Upper lobe of right lung (tissue), 1 donor: ENCODE measurements around the gene B4GALT4. TPM values are rescaled to one million over a fixed set of nuclear protein-coding genes. Genes with fewer than 3 reads are reported as not detected.

ENCODE experiments used
- ATAC-seq: fragments of 200-7000 bp; cut with Tn5 transposase; one replicate; pipeline ENCODE4 v1.9.1; 2020; ENCODE audit warnings: mild to moderate bottlenecking, moderate library complexity
- DNase-seq: peaks from one replicate; pipeline ENCODE4 v3.0.0-alpha.2; 2020
- H3K27ac ChIP-seq: fragments of 200-600 bp; one replicate; pipeline ENCODE4 v1.8.0; 2022
- H3K27me3 ChIP-seq: fragments of 200-600 bp; one replicate; pipeline ENCODE4 v1.8.0; 2022; ENCODE audit warnings: mild to moderate bottlenecking
- H3K36me3 ChIP-seq: fragments of 200-600 bp; one replicate; pipeline ENCODE4 v1.8.0; 2022
- H3K4me1 ChIP-seq: fragments of 200-600 bp; one replicate; pipeline ENCODE4 v1.8.0; 2022
- H3K4me3 ChIP-seq: fragments of 200-600 bp; one replicate; pipeline ENCODE4 v1.8.0; 2022; ENCODE audit warnings: mild to moderate bottlenecking
- H3K9me3 ChIP-seq: fragments of 200-600 bp; one replicate; pipeline ENCODE4 v1.8.0; 2022
- intact Hi-C: fragments of 100-400 bp; cut with DNase I; formaldehyde crosslinking; loops from one replicate; pipeline ENCODE4 v1.11.0; 2022
- total RNA-seq: library from RNA; stranded (reverse); fragmentation: NEBNext Ultra II Directional; extraction: Animal tissue kit (Norgen Biotek cat#: 25700); gene quantifications from one replicate; pipeline ENCODE4 v1.2.1, GENCODE V29; 2021
- TF ChIP-seq, protein P1 (sequence below): fragments of 200-600 bp; IDR thresholded peaks from one replicate; pipeline ENCODE4 v1.8.0; 2022; ENCODE audit warnings: antibody characterized with exemption
- donor health status: DM: no; HTN: yes; CAD: no; lungs with severe emphysema.

The B4GALT4 gene
- total RNA-seq, 1 donor from 2014 or later = 15.8 TPM

- intact Hi-C loops = no loop called here
- Histone ChIP-seq H3K4me1 (peaks cover 13% of the 10 kb centered on the region), H3K9me3 (no peaks in the 10 kb centered on the region), H3K27ac (peak overlapping the region; percentile 94), H3K27me3 (no peaks in the 10 kb centered on the region), H3K36me3 (peaks cover 15% of the 10 kb centered on the region), H3K4me3 (peak overlapping the region; percentile 81)
- no peak for DNase-seq
- ATAC-seq = peak; percentile 1
- TF ChIP-seq, protein P1, sequence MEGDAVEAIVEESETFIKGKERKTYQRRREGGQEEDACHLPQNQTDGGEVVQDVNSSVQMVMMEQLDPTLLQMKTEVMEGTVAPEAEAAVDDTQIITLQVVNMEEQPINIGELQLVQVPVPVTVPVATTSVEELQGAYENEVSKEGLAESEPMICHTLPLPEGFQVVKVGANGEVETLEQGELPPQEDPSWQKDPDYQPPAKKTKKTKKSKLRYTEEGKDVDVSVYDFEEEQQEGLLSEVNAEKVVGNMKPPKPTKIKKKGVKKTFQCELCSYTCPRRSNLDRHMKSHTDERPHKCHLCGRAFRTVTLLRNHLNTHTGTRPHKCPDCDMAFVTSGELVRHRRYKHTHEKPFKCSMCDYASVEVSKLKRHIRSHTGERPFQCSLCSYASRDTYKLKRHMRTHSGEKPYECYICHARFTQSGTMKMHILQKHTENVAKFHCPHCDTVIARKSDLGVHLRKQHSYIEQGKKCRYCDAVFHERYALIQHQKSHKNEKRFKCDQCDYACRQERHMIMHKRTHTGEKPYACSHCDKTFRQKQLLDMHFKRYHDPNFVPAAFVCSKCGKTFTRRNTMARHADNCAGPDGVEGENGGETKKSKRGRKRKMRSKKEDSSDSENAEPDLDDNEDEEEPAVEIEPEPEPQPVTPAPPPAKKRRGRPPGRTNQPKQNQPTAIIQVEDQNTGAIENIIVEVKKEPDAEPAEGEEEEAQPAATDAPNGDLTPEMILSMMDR = no peak
Observed at GRCh38 chr3:119240101-119240590, 532 bp downstream of the B4GALT4 start.

- no peak overlapping the region for H3K27ac ChIP-seq
- intact Hi-C loops = no loop called here
- TF ChIP-seq, protein P1 = no peak
Observed at GRCh38 chr3:119239206-119239820, 1.4 kb downstream of the B4GALT4 start.

DNA sequence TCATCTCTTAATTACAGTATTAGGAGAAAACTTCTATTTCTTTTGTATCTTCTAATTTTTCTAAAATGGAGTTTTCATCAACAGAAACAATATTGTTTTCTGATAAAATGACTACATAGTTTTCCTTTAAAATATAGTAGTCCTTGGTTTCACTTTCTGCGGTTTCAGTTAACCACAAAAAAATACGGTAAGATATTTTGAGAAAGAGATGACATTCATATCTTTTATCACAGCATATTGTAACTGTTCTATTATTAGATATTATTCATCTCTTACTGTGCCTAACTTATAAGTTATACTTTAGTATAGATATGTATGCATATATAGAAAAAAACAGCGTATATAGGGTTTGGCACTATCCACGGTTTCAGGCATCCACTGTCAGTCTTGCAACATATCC lies 2.3 kb downstream of the B4GALT4 start:
- Histone ChIP-seq H3K4me3 (peak overlapping the region; percentile 81), H3K9me3 (no peaks in the 10 kb centered on the region), H3K27me3 (no peaks in the 10 kb centered on the region), H3K4me1 (peaks cover 13% of the 10 kb centered on the region), H3K27ac (no peak overlapping the region), H3K36me3 (peaks cover 15% of the 10 kb centered on the region)
- ATAC-seq (no peak), DNase-seq (no peak)
- TF ChIP-seq, protein P1 = no peak
- intact Hi-C loops = no loop called here

More at GRCh38 chr3:119239206-119239820, 1.4 kb downstream of the B4GALT4 start:
- peak overlapping the region; percentile 81 for H3K4me3 ChIP-seq
- no peaks in the 10 kb centered on the region for H3K9me3 ChIP-seq
- peaks cover 13% of the 10 kb centered on the region for H3K4me1 ChIP-seq
- DNase-seq (no peak), ATAC-seq (no peak)
- H3K27me3 ChIP-seq = no peaks in the 10 kb centered on the region
- H3K36me3 ChIP-seq = peaks cover 15% of the 10 kb centered on the region

DNA sequence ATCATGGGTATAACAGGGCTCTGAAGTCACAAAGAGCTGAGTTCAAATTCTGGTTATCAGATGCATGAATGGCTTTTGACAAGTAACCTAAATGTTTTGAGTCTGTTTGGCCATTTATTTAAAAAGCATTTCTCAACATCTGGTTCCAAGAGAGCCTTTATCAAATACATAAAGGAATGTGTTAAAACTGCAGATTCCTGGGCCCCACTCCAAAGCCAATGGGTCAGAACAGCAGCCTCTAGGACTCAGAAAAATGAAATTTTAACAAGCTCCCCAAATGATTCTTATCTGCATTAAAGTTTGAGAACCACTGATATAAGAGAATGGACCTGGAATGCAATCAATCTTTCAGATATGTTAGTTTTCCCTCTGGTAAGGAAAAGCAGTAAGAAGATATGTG lies 3.4 kb downstream of the B4GALT4 start:
- intact Hi-C loops = no loop called here
- Histone ChIP-seq H3K27me3 (no peaks in the 10 kb centered on the region), H3K27ac (no peak overlapping the region), H3K36me3 (peaks cover 23% of the 10 kb centered on the region), H3K4me3 (no peak overlapping the region), H3K4me1 (peaks cover 13% of the 10 kb centered on the region), H3K9me3 (no peaks in the 10 kb centered on the region)
- ATAC-seq (no peak), DNase-seq (no peak)
- TF ChIP-seq, protein P1 = no peak

GRCh38 chr3:119236756-119237155 lies 3.9 kb downstream of the B4GALT4 start:
- no peak for ATAC-seq
- intact Hi-C loops = no loop called here
- Histone ChIP-seq H3K9me3 (no peaks in the 10 kb centered on the region), H3K27me3 (no peaks in the 10 kb centered on the region), H3K4me3 (no peak overlapping the region), H3K27ac (no peak overlapping the region), H3K4me1 (peaks cover 13% of the 10 kb centered on the region), H3K36me3 (peaks cover 28% of the 10 kb centered on the region)
- TF ChIP-seq, protein P1 = no peak
- no peak for DNase-seq
